Measurements from ENCODE around the gene FAM227A. TPM values are rescaled to one million over a fixed set of nuclear protein-coding genes. Genes with fewer than 3 reads are reported as not detected.

The FAM227A gene
- total and polyA plus RNA-seq, 8 donors = 1.5 to 8.8 (median 4.6) TPM

Other genes starting within 250 kb of the FAM227A start
- gene KCNJ4, start 201.2 kb downstream of the FAM227A start, total RNA-seq = not detected
- under 1 TPM in 2 of 6 donors, not detected in 4; 0.07 TPM for gene KCNJ4, start 201.2 kb downstream of the FAM227A start, polyA plus RNA-seq (ENCODE audit: insufficient read length in 6 of 6)
- 10 to 100 TPM; 25.9 to 53.8 TPM for gene KDELR3, start 188.3 kb downstream of the FAM227A start, total RNA-seq
- gene KDELR3, start 188.3 kb downstream of the FAM227A start, polyA plus RNA-seq (ENCODE audit: insufficient read length in 6 of 6) = 1 to 10 TPM; 5.5 to 8.5 (median 7.5) TPM
- gene DDX17, start 150.1 kb downstream of the FAM227A start, total RNA-seq = 100 to 1,000 TPM; 384 to 410 TPM
- gene DDX17, start 150.1 kb downstream of the FAM227A start, polyA plus RNA-seq (ENCODE audit: insufficient read length in 6 of 6) = 100 to 1,000 TPM; 751 to 895 (median 809) TPM
- gene DMC1, start 86.2 kb downstream of the FAM227A start, total RNA-seq = 1 to 10 TPM; 1.6 to 2.1 TPM
- 1 to 10 TPM; 2.7 to 5.8 (median 4.3) TPM for gene DMC1, start 86.2 kb downstream of the FAM227A start, polyA plus RNA-seq (ENCODE audit: insufficient read length in 6 of 6)
- gene CBY1, start 246 bp upstream of the FAM227A start, total RNA-seq = 10 to 100 TPM; 24.4 to 36.0 TPM
- 10 to 100 TPM; 45.3 to 56.6 (median 53.7) TPM for gene CBY1, start 246 bp upstream of the FAM227A start, polyA plus RNA-seq (ENCODE audit: insufficient read length in 6 of 6)
- 10 to 100 TPM; 54.3 to 67.0 TPM for gene TOMM22, start 25.6 kb upstream of the FAM227A start, total RNA-seq
- 10 to 100 TPM; 72.5 to 91.3 (median 84.0) TPM for gene TOMM22, start 25.6 kb upstream of the FAM227A start, polyA plus RNA-seq (ENCODE audit: insufficient read length in 6 of 6)
- 10 to 100 TPM; 55.6 to 57.3 TPM for gene JOSD1, start 44.6 kb upstream of the FAM227A start, total RNA-seq
- 10 to 100 TPM; 46.2 to 55.4 (median 49.9) TPM for gene JOSD1, start 44.6 kb upstream of the FAM227A start, polyA plus RNA-seq (ENCODE audit: insufficient read length in 6 of 6)
- 10 to 100 TPM; 45.7 to 51.0 TPM for gene GTPBP1, start 49.6 kb upstream of the FAM227A start, total RNA-seq
- gene GTPBP1, start 49.6 kb upstream of the FAM227A start, polyA plus RNA-seq (ENCODE audit: insufficient read length in 6 of 6) = 10 to 100 TPM; 42.3 to 48.9 (median 46.3) TPM
- 100 to 1,000 TPM in 1 of 2 donors, 10 to 100 TPM in 1; 99.3 to 174 TPM for gene SUN2, start 99.6 kb upstream of the FAM227A start, total RNA-seq
- gene SUN2, start 99.6 kb upstream of the FAM227A start, polyA plus RNA-seq (ENCODE audit: insufficient read length in 6 of 6) = 10 to 100 TPM; 58.1 to 74.5 (median 66.8) TPM
- 10 to 100 TPM; 16.3 to 21.5 TPM for gene DNAL4, start 137.8 kb upstream of the FAM227A start, total RNA-seq
- 10 to 100 TPM; 32.7 to 36.4 (median 34.9) TPM for gene DNAL4, start 137.8 kb upstream of the FAM227A start, polyA plus RNA-seq (ENCODE audit: insufficient read length in 6 of 6)
- gene NPTXR, start 187.6 kb upstream of the FAM227A start, total RNA-seq = 1 to 10 TPM; 4.5 to 5.3 TPM
- 10 to 100 TPM in 3 of 6 donors, 1 to 10 TPM in 3; 7.0 to 13.3 (median 10.0) TPM for gene NPTXR, start 187.6 kb upstream of the FAM227A start, polyA plus RNA-seq (ENCODE audit: insufficient read length in 6 of 6)
- 10 to 100 TPM; 63.0 to 80.0 TPM for gene CBX6, start 215.8 kb upstream of the FAM227A start, total RNA-seq
- gene CBX6, start 215.8 kb upstream of the FAM227A start, polyA plus RNA-seq (ENCODE audit: insufficient read length in 6 of 6) = 10 to 100 TPM; 22.0 to 46.3 (median 40.6) TPM